ENCODE data around the gene UBAC2.

GRCh38 chr13:99316657-99317256 lies 116.1 kb downstream of the UBAC2 start:
- TF ChIP-seq CTCF (IDR thresholded peaks at IDR 0.05) (no peak), POLR2A (IDR thresholded peaks at IDR 0.05) (no peak)

Measured in uterus (tissue), 2 donors.